22Rv1 (cell line): ENCODE results near the gene PSMC3.

Source experiments
- CTCF ChIP-seq: fragments of 450-650 bp; IDR thresholded peaks from 2 replicates; pipeline ENCODE4 v1.5.1; 2017; ENCODE audit warnings: mild to moderate bottlenecking
- ZFX ChIP-seq: fragments of 450-650 bp; IDR thresholded peaks from 2 replicates; pipeline ENCODE4 v1.6.1; 2017; ENCODE audit warnings: antibody characterized with exemption, borderline replicate concordance

GRCh38 chr11:47409440-47410369, 16.5 kb downstream of the PSMC3 start:
- TF ChIP-seq ZFX (no peak), CTCF (no peak)
